ENCODE data around the gene PAQR3. TPM values are rescaled to one million over a fixed set of nuclear protein-coding genes. Genes with fewer than 3 reads are reported as not detected.
A peak's percentile ranks its signal among the peaks of the same experiment; 100 is the strongest.

PAQR3 gene
- 10 to 100 TPM; 12.2 to 12.8 TPM for total RNA-seq

- Mint-ChIP-seq H3K27me3 (ENCODE audit: low read depth) (peaks cover 21% of the 10 kb centered on the region), H3K4me3 (peak within 1 kb of the TSS; percentile 94 to 99), H3K4me1 (ENCODE audit: low read depth) (peaks cover 36% of the 10 kb centered on the region), H3K9me3 (no peaks in the 10 kb centered on the region), H3K36me3 (ENCODE audit: insufficient read depth in 2 of 2) (no peaks in the 10 kb centered on the region), H3K27ac (peak within 1 kb of the TSS; percentile 85)
- peak; percentile 95 to 97 for ATAC-seq (replicated peaks in 1 of 2)
- peak; percentile 88 to 92 for DNase-seq
Observed at GRCh38 chr4:78938868-78939666, at the start of gene PAQR3. Gene PAQR3 (minus strand): TSS chr4:78939438. CDS start chr4:78939224, 214 bp downstream.

- peaks cover 9% of the 10 kb centered on the region for H3K27me3 Mint-ChIP-seq (ENCODE audit: low read depth)
- no peak overlapping the region for H3K27ac Mint-ChIP-seq
- ATAC-seq (replicated peaks in 1 of 2), result no peak
- H3K4me1 Mint-ChIP-seq (ENCODE audit: low read depth), result no peaks in the 10 kb centered on the region
- no peaks in the 10 kb centered on the region for H3K9me3 Mint-ChIP-seq
- H3K36me3 Mint-ChIP-seq (ENCODE audit: insufficient read depth in 2 of 2), result no peaks in the 10 kb centered on the region
- no peak overlapping the region for H3K4me3 Mint-ChIP-seq
- DNase-seq, result no peak
Observed at GRCh38 chr4:78987683-78988082, 48.4 kb upstream of the PAQR3 start.

- H3K4me1 Mint-ChIP-seq (ENCODE audit: low read depth), result no peaks in the 10 kb centered on the region
- DNase-seq (no peak), ATAC-seq (replicated peaks in 1 of 2) (no peak)
- peaks cover 0 to 2% of the 10 kb centered on the region in 2 donors for H3K9me3 Mint-ChIP-seq
- H3K36me3 Mint-ChIP-seq (ENCODE audit: insufficient read depth in 2 of 2), result no peaks in the 10 kb centered on the region
- peaks cover 9% of the 10 kb centered on the region for H3K27me3 Mint-ChIP-seq (ENCODE audit: low read depth)
- no peak overlapping the region for H3K27ac Mint-ChIP-seq
- no peak overlapping the region for H3K4me3 Mint-ChIP-seq
Observed at GRCh38 chr4:78984593-78984992, 45.4 kb upstream of the PAQR3 start.

GRCh38 chr4:78975865-78976264, 36.6 kb upstream of the PAQR3 start:
- Mint-ChIP-seq H3K36me3 (ENCODE audit: insufficient read depth in 2 of 2) (peaks cover 0 to 2% of the 10 kb centered on the region in 2 donors), H3K4me1 (ENCODE audit: low read depth) (no peaks in the 10 kb centered on the region), H3K27ac (no peak overlapping the region), H3K4me3 (no peak overlapping the region), H3K9me3 (no peaks in the 10 kb centered on the region), H3K27me3 (ENCODE audit: low read depth) (no peaks in the 10 kb centered on the region)
- no peak for DNase-seq
- ATAC-seq (replicated peaks in 1 of 2), result no peak

- no peaks in the 10 kb centered on the region for H3K9me3 Mint-ChIP-seq
- DNase-seq (no peak), ATAC-seq (replicated peaks in 1 of 2) (no peak)
- no peaks in the 10 kb centered on the region for H3K4me1 Mint-ChIP-seq (ENCODE audit: low read depth)
- no peaks in the 10 kb centered on the region for H3K27me3 Mint-ChIP-seq (ENCODE audit: low read depth)
- no peak overlapping the region for H3K27ac Mint-ChIP-seq
- H3K4me3 Mint-ChIP-seq, result no peak overlapping the region
- no peaks in the 10 kb centered on the region for H3K36me3 Mint-ChIP-seq (ENCODE audit: insufficient read depth in 2 of 2)
Observed at GRCh38 chr4:78971776-78972175, 32.5 kb upstream of the PAQR3 start.

GRCh38 chr4:78971326-78971725, 32.1 kb upstream of the PAQR3 start:
- ATAC-seq (replicated peaks in 1 of 2) (no peak), DNase-seq (no peak)
- Mint-ChIP-seq H3K4me1 (ENCODE audit: low read depth) (no peaks in the 10 kb centered on the region), H3K27ac (no peak overlapping the region), H3K9me3 (no peaks in the 10 kb centered on the region), H3K4me3 (no peak overlapping the region), H3K36me3 (ENCODE audit: insufficient read depth in 2 of 2) (no peaks in the 10 kb centered on the region), H3K27me3 (ENCODE audit: low read depth) (no peaks in the 10 kb centered on the region)

GRCh38 chr4:78962597-78963115, 23.4 kb upstream of the PAQR3 start:
- H3K27ac Mint-ChIP-seq, result no peak overlapping the region
- ATAC-seq (replicated peaks in 1 of 2), result no peak
- H3K27me3 Mint-ChIP-seq (ENCODE audit: low read depth), result no peaks in the 10 kb centered on the region
- H3K36me3 Mint-ChIP-seq (ENCODE audit: insufficient read depth in 2 of 2), result no peaks in the 10 kb centered on the region
- no peaks in the 10 kb centered on the region for H3K9me3 Mint-ChIP-seq
- no peak overlapping the region for H3K4me3 Mint-ChIP-seq
- DNase-seq, result no peak
- no peaks in the 10 kb centered on the region for H3K4me1 Mint-ChIP-seq (ENCODE audit: low read depth)

GRCh38 chr4:78960926-78961325, 21.7 kb upstream of the PAQR3 start:
- no peak overlapping the region for H3K4me3 Mint-ChIP-seq
- H3K4me1 Mint-ChIP-seq (ENCODE audit: low read depth), result no peaks in the 10 kb centered on the region
- no peaks in the 10 kb centered on the region for H3K36me3 Mint-ChIP-seq (ENCODE audit: insufficient read depth in 2 of 2)
- H3K27ac Mint-ChIP-seq, result no peak overlapping the region
- no peak for DNase-seq
- no peaks in the 10 kb centered on the region for H3K27me3 Mint-ChIP-seq (ENCODE audit: low read depth)
- ATAC-seq (replicated peaks in 1 of 2), result no peak
- H3K9me3 Mint-ChIP-seq, result no peaks in the 10 kb centered on the region

- H3K9me3 Mint-ChIP-seq, result no peaks in the 10 kb centered on the region
Observed at GRCh38 chr4:78956975-78957374, 17.7 kb upstream of the PAQR3 start.

GRCh38 chr4:78953769-78954666, 14.8 kb upstream of the PAQR3 start:
- Mint-ChIP-seq H3K4me3 (no peak overlapping the region), H3K27ac (no peak overlapping the region), H3K36me3 (ENCODE audit: insufficient read depth in 2 of 2) (no peaks in the 10 kb centered on the region), H3K9me3 (no peaks in the 10 kb centered on the region), H3K4me1 (ENCODE audit: low read depth) (no peaks in the 10 kb centered on the region), H3K27me3 (ENCODE audit: low read depth) (peaks cover 28% of the 10 kb centered on the region)
- peak in 1 of 2 donors; percentile 37 for ATAC-seq (replicated peaks in 1 of 2)
- DNase-seq, result no peak

More at GRCh38 chr4:78956975-78957374, 17.7 kb upstream of the PAQR3 start:
- DNase-seq (no peak), ATAC-seq (replicated peaks in 1 of 2) (no peak)
- no peaks in the 10 kb centered on the region for H3K4me1 Mint-ChIP-seq (ENCODE audit: low read depth)
- H3K27ac Mint-ChIP-seq, result no peak overlapping the region
- no peaks in the 10 kb centered on the region for H3K36me3 Mint-ChIP-seq (ENCODE audit: insufficient read depth in 2 of 2)
- H3K27me3 Mint-ChIP-seq (ENCODE audit: low read depth), result peaks cover 13% of the 10 kb centered on the region
- no peak overlapping the region for H3K4me3 Mint-ChIP-seq

GRCh38 chr4:78953231-78953630, 14.0 kb upstream of the PAQR3 start:
- no peak overlapping the region for H3K4me3 Mint-ChIP-seq
- no peaks in the 10 kb centered on the region for H3K9me3 Mint-ChIP-seq
- H3K27me3 Mint-ChIP-seq (ENCODE audit: low read depth), result peaks cover 32% of the 10 kb centered on the region
- H3K4me1 Mint-ChIP-seq (ENCODE audit: low read depth), result peaks cover under 1% of the 10 kb centered on the region
- no peaks in the 10 kb centered on the region for H3K36me3 Mint-ChIP-seq (ENCODE audit: insufficient read depth in 2 of 2)
- DNase-seq (no peak), ATAC-seq (replicated peaks in 1 of 2) (no peak)
- no peak overlapping the region for H3K27ac Mint-ChIP-seq

GRCh38 chr4:78951862-78952472, 12.7 kb upstream of the PAQR3 start:
- Mint-ChIP-seq H3K4me1 (ENCODE audit: low read depth) (peaks cover 7% of the 10 kb centered on the region), H3K4me3 (no peak overlapping the region), H3K27me3 (ENCODE audit: low read depth) (peaks cover 45% of the 10 kb centered on the region), H3K36me3 (ENCODE audit: insufficient read depth in 2 of 2) (peaks cover 0 to 2% of the 10 kb centered on the region in 2 donors), H3K27ac (no peak overlapping the region), H3K9me3 (no peaks in the 10 kb centered on the region)
- DNase-seq (peak; percentile 23 to 38), ATAC-seq (replicated peaks in 1 of 2) (peak in 1 of 2 donors; percentile 36)

GRCh38 chr4:78949735-78950134, 10.5 kb upstream of the PAQR3 start:
- Mint-ChIP-seq H3K4me1 (ENCODE audit: low read depth) (peaks cover 22% of the 10 kb centered on the region), H3K4me3 (no peak overlapping the region), H3K27ac (no peak overlapping the region), H3K36me3 (ENCODE audit: insufficient read depth in 2 of 2) (peaks cover 0 to 2% of the 10 kb centered on the region in 2 donors), H3K9me3 (no peaks in the 10 kb centered on the region), H3K27me3 (ENCODE audit: low read depth) (peaks cover 64% of the 10 kb centered on the region)
- ATAC-seq (replicated peaks in 1 of 2), result no peak
- no peak for DNase-seq

Measured in activated T-cell treated with anti-CD3 and anti-CD28 coated beads, Interleukin-2, amount 50 U/mL, for 72 hours (primary cell).